Heart left ventricle (tissue), 16 donors: ENCODE data around the gene EIF2D. TPM values are rescaled to one million over a fixed set of nuclear protein-coding genes. Genes with fewer than 3 reads are reported as not detected.

ENCODE experiments used
- ATAC-seq, 4 donors: fragments of 200-7000 bp; cut with Tn5 transposase; one replicate each; pipeline ENCODE4 v1.9.1; 2020 to 2022; ENCODE audit warnings: moderate library complexity in 4 of 4, mild to moderate bottlenecking in 3 of 4, moderate number of reproducible peaks in 1 of 4
- DNase-seq, 5 donors: peaks; one replicate each; pipeline ENCODE4 v3.0.0-alpha.2; 2020
- H3K27ac ChIP-seq, 12 donors: fragments of 200-600 bp; sonication (generic) in 4 of 12; one replicate each; pipeline versions ENCODE4 v1.5.0 to v1.8.0; 2016 to 2022; ENCODE audit warnings: mild to moderate bottlenecking in 2 of 12
- H3K27me3 ChIP-seq, 9 donors: fragments of 200-600 bp; sonication (generic) in 2 of 9; one replicate each; pipeline versions ENCODE4 v1.5.1 to v1.8.0; 2016 to 2022; ENCODE audit warnings: mild to moderate bottlenecking in 3 of 9
- H3K36me3 ChIP-seq, 9 donors: fragments of 200-600 bp; sonication (generic) in 2 of 9; one replicate each; pipeline versions ENCODE4 v1.5.0 to v1.8.0; 2018 to 2022; ENCODE audit warnings: mild to moderate bottlenecking in 2 of 9
- H3K4me1 ChIP-seq, 12 donors: fragments of 200-600 bp; sonication (generic) in 4 of 12; one replicate each; pipeline versions ENCODE4 v1.5.0 to v1.8.0; 2016 to 2022; ENCODE audit warnings: mild to moderate bottlenecking in 3 of 12
- H3K4me3 ChIP-seq, 12 donors: fragments of 200-600 bp; sonication (generic) in 4 of 12; one replicate each; pipeline versions ENCODE4 v1.5.0 to v1.8.0; 2017 to 2022; ENCODE audit warnings: mild to moderate bottlenecking in 9 of 12, moderate library complexity in 4 of 12
- H3K9me3 ChIP-seq, 12 donors: fragments of 200-600 bp; sonication (generic) in 4 of 12; one replicate each; pipeline versions ENCODE4 v1.5.0 to v1.8.0; 2016 to 2022; ENCODE audit warnings: mild to moderate bottlenecking in 1 of 12
- POLR2A ChIP-seq, 2 donors: fragments of 450-650 bp; IDR thresholded peaks; one replicate each; pipeline ENCODE4 v1.6.1; 2017; ENCODE audit warnings: antibody characterized with exemption in 2 of 2, mild to moderate bottlenecking in 2 of 2, moderate library complexity in 2 of 2
- WGBS, 4 donors: extraction: QIAGEN DNeasy Blood & Tissue Kit in 2 of 4; methylation state at CpG; one replicate each; pipeline versions ENCODE4 v1.1.5 to v1.1.7; 2013 to 2018; 5-methylcytosine and 5-hydroxymethylcytosine counted together
- intact Hi-C, 10 donors: fragments of 100-400 bp; cut with DNase I; formaldehyde crosslinking; loops; one replicate each; pipeline versions ENCODE4 v1.11.1 to v1.14.2; 2022
- polyA plus RNA-seq, 2 donors: library from polyadenylated mRNA; stranded (reverse); fragments of 200-250 nt; gene quantifications; one replicate each; pipeline ENCODE4 v1.2.3, GENCODE V29; 2013
- total RNA-seq, 9 donors: library from RNA; depleted of rRNA in 2 of 9; stranded (reverse); fragments of >200 nt in 2 of 9; fragmentation: NEBNext Ultra II Directional in 3 of 9; extraction: Animal tissue kit (Norgen Biotek cat#: 25700) in 3 of 9; gene quantifications; one replicate each; pipeline versions ENCODE4 v1.1.0 to v1.2.4, GENCODE V29; 2016 to 2023
- TF ChIP-seq, protein P1 (sequence below), 12 donors: fragments of 200-600 bp; sonication (generic) in 4 of 12; IDR thresholded peaks; one replicate each; pipeline versions ENCODE4 v1.5.0 to v1.8.0; 2018 to 2022; ENCODE audit warnings: antibody characterized with exemption in 12 of 12, mild to moderate bottlenecking in 5 of 12
- donor health status: ischemic (EF 13 %, LVEDD 7.1; RV severe dilation, severe dysfunction).
- donor health status: healthy with polysubstance abuse.
- donor health status: DM: no; HTN: yes; CAD: no.
- donor health status: DM: no; HTN: no; CAD: no.
- donor health status: ischemic (EF 25% LVEDD 6.9; RV normal size, moderate dysfunction).
- donor health status: ischemic (EF 25% LVEDD 5.7; RV mildly dilated, moderate dysfunction).
- donor health status: healthy.
- donor health status: DM: yes; HTN: yes; CAD: no.
- donor health status: ischemic (EF 35%, LVEDD 5.7; RV mildly dilated, moderate dysfunction).
- donor health status: nonischemic (EF 11% LVEDD 7.7; RV severe dilation, severe dysfunction).
- donor health status: DM: yes; HTN: yes; CAD: no.
- donor health status: PGD.
- donor health status: ischemic (EF 29% LVEDD 5.4; RV normal size, mild dysfunction).
- donor health status: nonischemic (EF 23%, LVEDD 6.1; RV moderate dilation, normal function).

EIF2D gene
- total and polyA plus RNA-seq, 11 donors = 15.6 to 37.5 (median 27.6) TPM

DNA sequence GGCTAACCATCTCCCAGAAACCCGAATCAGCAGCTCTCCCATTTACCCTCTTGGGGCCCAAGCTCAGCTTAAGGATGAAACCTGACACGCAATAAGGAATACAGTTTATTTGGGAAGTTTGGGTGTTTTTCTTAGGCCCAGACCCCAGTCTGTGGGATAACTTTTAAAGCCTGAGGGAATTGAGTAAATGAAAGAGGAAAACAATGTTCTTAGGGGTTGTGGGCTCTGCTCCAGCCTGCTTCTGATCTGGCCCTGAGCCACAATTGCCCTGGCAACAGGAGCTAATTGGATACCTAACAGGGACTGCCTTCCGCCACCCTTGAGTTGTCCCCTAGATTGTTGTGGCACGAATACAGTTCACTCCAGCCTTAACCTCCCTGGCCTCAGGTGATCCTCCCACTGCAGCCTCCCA, 43.2 kb upstream of the EIF2D start:
- H3K9me3 ChIP-seq = no peaks in the 10 kb centered on the region
- DNase-seq = peak in 3 of 5 donors; percentile 46 to 63 (median 59)
- H3K4me3 ChIP-seq = no peak overlapping the region
- TF ChIP-seq POLR2A (IDR thresholded peaks at IDR 0.05) = no peak
- TF ChIP-seq, protein P1, sequence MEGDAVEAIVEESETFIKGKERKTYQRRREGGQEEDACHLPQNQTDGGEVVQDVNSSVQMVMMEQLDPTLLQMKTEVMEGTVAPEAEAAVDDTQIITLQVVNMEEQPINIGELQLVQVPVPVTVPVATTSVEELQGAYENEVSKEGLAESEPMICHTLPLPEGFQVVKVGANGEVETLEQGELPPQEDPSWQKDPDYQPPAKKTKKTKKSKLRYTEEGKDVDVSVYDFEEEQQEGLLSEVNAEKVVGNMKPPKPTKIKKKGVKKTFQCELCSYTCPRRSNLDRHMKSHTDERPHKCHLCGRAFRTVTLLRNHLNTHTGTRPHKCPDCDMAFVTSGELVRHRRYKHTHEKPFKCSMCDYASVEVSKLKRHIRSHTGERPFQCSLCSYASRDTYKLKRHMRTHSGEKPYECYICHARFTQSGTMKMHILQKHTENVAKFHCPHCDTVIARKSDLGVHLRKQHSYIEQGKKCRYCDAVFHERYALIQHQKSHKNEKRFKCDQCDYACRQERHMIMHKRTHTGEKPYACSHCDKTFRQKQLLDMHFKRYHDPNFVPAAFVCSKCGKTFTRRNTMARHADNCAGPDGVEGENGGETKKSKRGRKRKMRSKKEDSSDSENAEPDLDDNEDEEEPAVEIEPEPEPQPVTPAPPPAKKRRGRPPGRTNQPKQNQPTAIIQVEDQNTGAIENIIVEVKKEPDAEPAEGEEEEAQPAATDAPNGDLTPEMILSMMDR (IDR thresholded peaks at IDR 0.05) = no peak
- ATAC-seq = peak in 1 of 4 donors; percentile 12
- H3K4me1 ChIP-seq = peaks cover 5 to 98% (median 72%) of the 10 kb centered on the region in 12 donors
- intact Hi-C loops = loop anchor here in 4 of 10 donors (1.0 to 10.0 kb wide), 4 partner anchors 37 to 69 kb away; no protein-coding TSS in a partner anchor
- peaks cover 0 to 6% (median 0%) of the 10 kb centered on the region in 9 donors for H3K36me3 ChIP-seq
- WGBS, 4 donors = 30 to 44% (median 30%) methylated on average over 4 of the region's 4 CpGs
- peak overlapping the region; percentile 6 to 85 (median 62) for H3K27ac ChIP-seq
- no peaks in the 10 kb centered on the region for H3K27me3 ChIP-seq

DNA sequence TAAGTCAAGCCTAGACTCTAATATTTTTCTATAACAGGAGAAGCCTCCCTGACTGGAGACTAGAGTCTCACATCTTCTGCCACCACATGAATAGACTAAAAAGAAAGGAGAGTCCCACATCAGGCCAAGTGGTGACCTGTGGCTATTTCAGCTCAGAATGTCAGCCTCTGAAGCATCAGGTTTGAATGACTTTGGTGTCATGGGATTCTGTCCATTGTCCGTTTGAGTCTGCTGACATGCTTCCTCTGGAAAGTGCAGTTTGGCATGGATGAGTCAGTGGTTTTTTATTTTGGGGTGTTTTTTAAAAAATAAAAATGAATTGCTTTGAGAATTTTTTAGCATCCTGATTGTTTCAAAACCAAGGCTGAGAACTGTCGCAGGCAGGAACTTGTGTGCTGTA, 42.6 kb upstream of the EIF2D start:
- Histone ChIP-seq H3K27ac (peak overlapping the region in 11 of 12 donors; percentile 6 to 85 (median 65)), H3K9me3 (no peaks in the 10 kb centered on the region), H3K4me1 (peaks cover 5 to 97% (median 75%) of the 10 kb centered on the region in 12 donors), H3K4me3 (no peak overlapping the region), H3K27me3 (no peaks in the 10 kb centered on the region), H3K36me3 (peaks cover 0 to 6% (median 0%) of the 10 kb centered on the region in 9 donors)
- TF ChIP-seq, protein P1 (IDR thresholded peaks at IDR 0.05) = no peak
- TF ChIP-seq POLR2A (IDR thresholded peaks at IDR 0.05) = no peak
- intact Hi-C loops = loop anchor here in 4 of 10 donors (1.0 to 10.0 kb wide), 4 partner anchors 37 to 70 kb away; no protein-coding TSS in a partner anchor
- no peak for ATAC-seq
- no peak for DNase-seq
- 35 to 50% (median 43%) methylated on average over 2 of the region's 2 CpGs for WGBS, 4 donors

DNA sequence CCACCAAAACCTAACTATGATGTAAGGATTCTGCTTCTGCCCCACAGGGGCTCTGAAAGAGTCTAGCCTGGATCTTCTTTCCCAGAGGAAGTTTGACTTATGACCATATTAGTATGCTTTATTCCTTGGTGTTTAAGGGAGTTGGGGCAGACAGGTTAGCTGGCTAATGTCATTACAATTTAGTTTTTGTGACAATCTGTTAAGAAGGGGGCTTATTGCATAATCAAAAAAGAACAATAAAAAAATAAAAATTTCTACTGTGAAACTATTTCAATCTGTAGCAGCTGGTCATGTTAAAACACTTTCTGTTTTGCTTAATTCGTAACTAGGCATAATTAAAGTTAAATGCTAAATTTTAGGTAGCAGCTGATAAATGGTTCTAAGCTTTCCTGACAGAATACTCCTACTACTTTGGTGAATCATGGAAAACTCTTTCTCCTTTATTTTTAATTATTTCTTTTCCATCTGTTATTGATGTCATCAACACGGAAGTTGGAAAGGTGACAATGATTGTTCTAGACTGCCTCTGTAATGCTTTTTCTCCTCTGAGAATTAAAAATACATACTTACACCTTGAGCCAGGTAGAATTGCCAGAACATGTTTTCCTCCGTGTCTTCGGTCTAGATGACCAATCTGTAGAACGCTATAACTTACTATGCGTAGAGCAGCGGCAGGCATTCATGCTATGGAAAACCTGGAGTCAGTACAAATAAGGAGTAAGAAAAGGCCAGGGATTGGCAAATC, 41.6 kb upstream of the EIF2D start:
- no peak overlapping the region for H3K4me3 ChIP-seq
- peaks cover 0 to 9% (median 0%) of the 10 kb centered on the region in 9 donors for H3K36me3 ChIP-seq
- H3K9me3 ChIP-seq = no peaks in the 10 kb centered on the region
- peaks cover 5 to 99% (median 82%) of the 10 kb centered on the region in 12 donors for H3K4me1 ChIP-seq
- intact Hi-C loops = loop anchor here in 2 of 10 donors (10.0 kb wide), 1 partner anchor 71 kb away; no protein-coding TSS in a partner anchor
- peak in 1 of 4 donors; percentile 6 for ATAC-seq
- WGBS, 4 donors = 64 to 75% (median 67%) methylated on average over 7 of the region's 7 CpGs
- TF ChIP-seq, protein P1 (IDR thresholded peaks at IDR 0.05) = no peak
- no peak for TF ChIP-seq POLR2A (IDR thresholded peaks at IDR 0.05)
- peak overlapping the region in 11 of 12 donors; percentile 6 to 85 (median 65) for H3K27ac ChIP-seq
- DNase-seq = no peak
- no peaks in the 10 kb centered on the region for H3K27me3 ChIP-seq
